Osteoblast (primary cell): Measurements from ENCODE around the gene AMBRA1. TPM values are rescaled to one million over a fixed set of nuclear protein-coding genes. Genes with fewer than 3 reads are reported as not detected.

Experiments
- DNase-seq: peaks from one replicate; pipeline ENCODE4 v3.0.0; 2011; ENCODE audit warnings: low spot score, mixed read lengths; ENCODE audit not compliant: insufficient read length; ENCODE audit errors: missing footprints
- H2AFZ ChIP-seq: 2 replicates; pipeline ENCODE4 v1.6.0; 2011; ENCODE audit warnings: mild to moderate bottlenecking, low read length
- H3K27ac ChIP-seq: 2 replicates; pipeline ENCODE4 v1.5.1; 2011; ENCODE audit warnings: mild to moderate bottlenecking, low read depth, low read length, moderate library complexity
- H3K27me3 ChIP-seq: 2 replicates; pipeline ENCODE4 v1.6.0; 2012; ENCODE audit warnings: mild to moderate bottlenecking, control low read depth, inconsistent platforms, low read length, moderate library complexity; ENCODE audit not compliant: insufficient read depth
- H3K36me3 ChIP-seq: 2 replicates; pipeline ENCODE4 v1.5.1; 2011; ENCODE audit warnings: mild to moderate bottlenecking, low read length, control low read depth, moderate library complexity; ENCODE audit not compliant: insufficient read depth
- H3K4me1 ChIP-seq: 2 replicates; pipeline ENCODE4 v1.5.1; 2011; ENCODE audit warnings: mild to moderate bottlenecking, low read length, control low read depth, moderate library complexity; ENCODE audit not compliant: insufficient read depth
- H3K4me2 ChIP-seq: 2 replicates; pipeline ENCODE4 v1.6.0; 2011; ENCODE audit warnings: mild to moderate bottlenecking, low read length; ENCODE audit not compliant: insufficient read depth
- H3K4me3 ChIP-seq: fragments of 200-600 bp; sonication (generic); 3 replicates; pipeline ENCODE4 v1.5.1; 2012; ENCODE audit warnings: mild to moderate bottlenecking, low read length, inconsistent platforms; ENCODE audit not compliant: insufficient read depth
- H3K79me2 ChIP-seq: 2 replicates; pipeline ENCODE4 v1.6.0; 2012; ENCODE audit warnings: mild to moderate bottlenecking, low read length, control low read depth, inconsistent platforms; ENCODE audit not compliant: insufficient read depth
- H3K9me3 ChIP-seq: 2 replicates; pipeline ENCODE4 v1.5.1; 2011; ENCODE audit warnings: low read depth, low read length, control low read depth
- H4K20me1 ChIP-seq: 2 replicates; pipeline ENCODE4 v1.6.0; 2012; ENCODE audit warnings: mild to moderate bottlenecking, low read length, control low read depth; ENCODE audit not compliant: insufficient read depth
- total RNA-seq: library from RNA; depleted of rRNA; stranded (reverse); fragments of >200 nt; gene quantifications from 2 replicates; pipeline ENCODE4 v1.2.3, GENCODE V29; 2012
- TF ChIP-seq, protein P1 (sequence below): IDR thresholded peaks from 2 replicates; pipeline ENCODE4 v1.5.1; 2011; ENCODE audit warnings: mild to moderate bottlenecking, low read depth, low read length, moderate library complexity; ENCODE audit errors: extremely low read depth

Gene AMBRA1
- total RNA-seq, 1 donor: 29.7 TPM

- no peaks in the 10 kb centered on the region for H3K79me2 ChIP-seq
- no peak overlapping the region for H2AFZ ChIP-seq
- H3K9me3 ChIP-seq: no peaks in the 10 kb centered on the region
- H3K4me2 ChIP-seq: no peak overlapping the region
- no peak overlapping the region for H3K27ac ChIP-seq
- no peaks in the 10 kb centered on the region for H3K27me3 ChIP-seq
- TF ChIP-seq, protein P1, sequence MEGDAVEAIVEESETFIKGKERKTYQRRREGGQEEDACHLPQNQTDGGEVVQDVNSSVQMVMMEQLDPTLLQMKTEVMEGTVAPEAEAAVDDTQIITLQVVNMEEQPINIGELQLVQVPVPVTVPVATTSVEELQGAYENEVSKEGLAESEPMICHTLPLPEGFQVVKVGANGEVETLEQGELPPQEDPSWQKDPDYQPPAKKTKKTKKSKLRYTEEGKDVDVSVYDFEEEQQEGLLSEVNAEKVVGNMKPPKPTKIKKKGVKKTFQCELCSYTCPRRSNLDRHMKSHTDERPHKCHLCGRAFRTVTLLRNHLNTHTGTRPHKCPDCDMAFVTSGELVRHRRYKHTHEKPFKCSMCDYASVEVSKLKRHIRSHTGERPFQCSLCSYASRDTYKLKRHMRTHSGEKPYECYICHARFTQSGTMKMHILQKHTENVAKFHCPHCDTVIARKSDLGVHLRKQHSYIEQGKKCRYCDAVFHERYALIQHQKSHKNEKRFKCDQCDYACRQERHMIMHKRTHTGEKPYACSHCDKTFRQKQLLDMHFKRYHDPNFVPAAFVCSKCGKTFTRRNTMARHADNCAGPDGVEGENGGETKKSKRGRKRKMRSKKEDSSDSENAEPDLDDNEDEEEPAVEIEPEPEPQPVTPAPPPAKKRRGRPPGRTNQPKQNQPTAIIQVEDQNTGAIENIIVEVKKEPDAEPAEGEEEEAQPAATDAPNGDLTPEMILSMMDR: no peak
- H3K36me3 ChIP-seq: peaks cover 14% of the 10 kb centered on the region
- peaks cover 10% of the 10 kb centered on the region for H4K20me1 ChIP-seq
- peaks cover 5% of the 10 kb centered on the region for H3K4me1 ChIP-seq
- H3K4me3 ChIP-seq: no peak overlapping the region
- no peak for DNase-seq
These were observed 186.2 kb downstream of the AMBRA1 start for GRCh38 chr11:46407635-46408034.

DNA sequence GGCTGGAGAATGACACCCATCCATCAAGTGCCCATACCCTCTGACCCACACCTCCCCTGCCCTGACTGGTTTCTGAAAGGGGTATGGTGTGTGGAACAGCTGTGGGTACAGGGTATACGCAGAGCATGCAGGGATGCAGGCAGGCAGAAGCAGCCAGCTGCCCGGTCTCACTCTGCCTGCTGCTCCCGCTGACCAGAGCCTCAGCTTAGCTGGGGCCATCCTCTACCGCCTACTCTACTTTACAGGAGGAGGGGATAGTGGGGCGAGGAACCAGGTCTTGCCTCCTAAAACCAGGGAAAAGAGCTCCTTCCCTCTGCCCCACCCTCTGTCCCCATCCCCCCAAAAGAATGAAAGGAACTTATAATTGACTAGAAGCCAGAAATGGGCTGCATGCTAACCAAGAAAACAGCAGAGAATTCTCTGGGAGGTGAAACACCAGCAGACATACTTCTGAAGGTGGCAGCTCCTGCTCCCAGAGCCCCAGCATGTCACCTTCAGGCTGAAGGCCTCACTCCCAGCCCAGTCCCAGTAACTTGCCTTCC, 189.3 kb downstream of the AMBRA1 start:
- no peaks in the 10 kb centered on the region for H3K27me3 ChIP-seq
- H3K79me2 ChIP-seq: no peaks in the 10 kb centered on the region
- TF ChIP-seq, protein P1: no peak
- H3K27ac ChIP-seq: no peak overlapping the region
- H4K20me1 ChIP-seq: peaks cover 10% of the 10 kb centered on the region
- no peaks in the 10 kb centered on the region for H3K9me3 ChIP-seq
- no peak overlapping the region for H3K4me3 ChIP-seq
- no peak overlapping the region for H2AFZ ChIP-seq
- H3K4me2 ChIP-seq: peak overlapping the region; percentile 9
- H3K4me1 ChIP-seq: peaks cover 5% of the 10 kb centered on the region
- peaks cover 16% of the 10 kb centered on the region for H3K36me3 ChIP-seq
- DNase-seq: no peak

- Histone ChIP-seq H3K27me3 (no peaks in the 10 kb centered on the region), H3K79me2 (no peaks in the 10 kb centered on the region), H3K9me3 (no peaks in the 10 kb centered on the region), H3K4me2 (no peak overlapping the region), H4K20me1 (peaks cover 11% of the 10 kb centered on the region), H3K4me1 (peaks cover 5% of the 10 kb centered on the region), H2AFZ (no peak overlapping the region), H3K27ac (no peak overlapping the region), H3K4me3 (no peak overlapping the region), H3K36me3 (peaks cover 10% of the 10 kb centered on the region)
- TF ChIP-seq, protein P1: no peak
- no peak for DNase-seq
These were observed 190.6 kb downstream of the AMBRA1 start for GRCh38 chr11:46402957-46403902.

GRCh38 chr11:46397526-46397925, 196.3 kb downstream of the AMBRA1 start:
- H3K27ac ChIP-seq: no peak overlapping the region
- TF ChIP-seq, protein P1: no peak
- no peak overlapping the region for H3K4me3 ChIP-seq
- no peak for DNase-seq
- peaks cover 5% of the 10 kb centered on the region for H3K4me1 ChIP-seq
- no peaks in the 10 kb centered on the region for H3K27me3 ChIP-seq
- H3K9me3 ChIP-seq: no peaks in the 10 kb centered on the region
- H2AFZ ChIP-seq: no peak overlapping the region
- H3K36me3 ChIP-seq: peaks cover 1% of the 10 kb centered on the region
- no peaks in the 10 kb centered on the region for H3K79me2 ChIP-seq
- peaks cover 25% of the 10 kb centered on the region for H4K20me1 ChIP-seq
- H3K4me2 ChIP-seq: no peak overlapping the region
